GM20000 (cell line): Measurements from ENCODE around the gene PTEN.

Source experiments
- DNase-seq: peaks from one replicate; pipeline ENCODE4 v3.0.0; 2012; ENCODE audit warnings: low spot score
- TF ChIP-seq, protein P1 (sequence below): IDR thresholded peaks from 2 replicates; pipeline ENCODE4 v1.5.1; 2012; ENCODE audit warnings: mild to moderate bottlenecking, control low read depth; ENCODE audit errors: extremely low read depth, missing control alignments

PTEN gene

DNA sequence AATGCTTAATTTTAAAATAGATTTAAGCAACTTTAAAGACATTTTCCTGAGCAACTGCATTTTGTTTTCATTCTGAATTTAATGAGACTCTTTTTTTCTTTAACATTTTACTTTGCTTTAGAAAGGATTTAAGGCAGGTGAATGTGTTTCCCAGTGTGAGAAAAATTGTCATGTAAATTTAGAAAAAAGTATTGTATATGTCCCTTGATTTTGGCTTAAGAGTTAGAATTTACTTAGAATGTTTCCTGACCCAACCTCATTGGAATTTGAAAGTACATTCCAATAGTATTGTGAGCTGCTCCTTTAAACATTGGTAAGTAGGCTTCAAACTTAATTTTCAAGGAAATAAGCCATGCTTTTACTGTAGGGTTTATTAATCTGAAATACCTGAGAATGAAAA lies 110.2 kb downstream of the PTEN start:
- DNase-seq, result no peak
- TF ChIP-seq, protein P1, sequence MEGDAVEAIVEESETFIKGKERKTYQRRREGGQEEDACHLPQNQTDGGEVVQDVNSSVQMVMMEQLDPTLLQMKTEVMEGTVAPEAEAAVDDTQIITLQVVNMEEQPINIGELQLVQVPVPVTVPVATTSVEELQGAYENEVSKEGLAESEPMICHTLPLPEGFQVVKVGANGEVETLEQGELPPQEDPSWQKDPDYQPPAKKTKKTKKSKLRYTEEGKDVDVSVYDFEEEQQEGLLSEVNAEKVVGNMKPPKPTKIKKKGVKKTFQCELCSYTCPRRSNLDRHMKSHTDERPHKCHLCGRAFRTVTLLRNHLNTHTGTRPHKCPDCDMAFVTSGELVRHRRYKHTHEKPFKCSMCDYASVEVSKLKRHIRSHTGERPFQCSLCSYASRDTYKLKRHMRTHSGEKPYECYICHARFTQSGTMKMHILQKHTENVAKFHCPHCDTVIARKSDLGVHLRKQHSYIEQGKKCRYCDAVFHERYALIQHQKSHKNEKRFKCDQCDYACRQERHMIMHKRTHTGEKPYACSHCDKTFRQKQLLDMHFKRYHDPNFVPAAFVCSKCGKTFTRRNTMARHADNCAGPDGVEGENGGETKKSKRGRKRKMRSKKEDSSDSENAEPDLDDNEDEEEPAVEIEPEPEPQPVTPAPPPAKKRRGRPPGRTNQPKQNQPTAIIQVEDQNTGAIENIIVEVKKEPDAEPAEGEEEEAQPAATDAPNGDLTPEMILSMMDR, result no peak

DNA sequence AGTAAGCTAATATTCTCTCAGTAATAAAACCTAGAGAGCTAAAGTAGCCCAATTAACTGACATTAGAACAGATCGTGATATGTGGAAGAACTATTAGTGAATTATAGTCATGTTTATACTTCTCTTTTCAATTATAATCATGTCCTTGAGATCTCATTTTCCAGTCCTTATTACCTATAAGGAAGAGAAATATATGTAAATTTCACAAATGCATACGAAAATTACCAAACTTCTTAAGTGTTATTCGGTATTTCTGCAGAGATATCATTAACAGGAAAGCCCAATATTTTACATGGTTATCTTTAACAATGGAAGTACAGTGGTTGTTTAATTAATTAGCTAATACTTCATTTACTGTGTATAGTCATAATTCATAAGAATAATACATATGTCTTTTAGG lies 110.7 kb downstream of the PTEN start:
- no peak for DNase-seq
- TF ChIP-seq, protein P1, result no peak

DNA sequence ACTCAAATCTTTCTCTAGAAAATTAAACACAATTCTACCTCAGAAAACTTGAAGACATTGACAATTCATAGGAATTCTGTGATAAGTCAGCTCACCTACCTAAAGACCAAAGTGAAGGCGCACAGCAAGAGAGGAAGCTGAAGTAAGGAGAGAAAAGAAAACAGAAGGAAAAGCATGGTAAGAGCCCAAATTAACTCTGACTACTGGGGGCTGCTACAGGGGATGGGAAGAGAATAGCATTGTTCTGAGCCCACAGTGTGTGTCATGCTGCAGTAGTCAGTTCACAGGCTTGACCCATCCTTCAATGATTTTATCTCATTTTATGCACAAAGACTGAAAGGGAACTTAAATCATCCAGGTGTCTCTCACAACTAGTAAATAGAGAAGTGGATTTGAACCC lies 111.3 kb downstream of the PTEN start:
- TF ChIP-seq, protein P1, result no peak
- no peak for DNase-seq

DNA sequence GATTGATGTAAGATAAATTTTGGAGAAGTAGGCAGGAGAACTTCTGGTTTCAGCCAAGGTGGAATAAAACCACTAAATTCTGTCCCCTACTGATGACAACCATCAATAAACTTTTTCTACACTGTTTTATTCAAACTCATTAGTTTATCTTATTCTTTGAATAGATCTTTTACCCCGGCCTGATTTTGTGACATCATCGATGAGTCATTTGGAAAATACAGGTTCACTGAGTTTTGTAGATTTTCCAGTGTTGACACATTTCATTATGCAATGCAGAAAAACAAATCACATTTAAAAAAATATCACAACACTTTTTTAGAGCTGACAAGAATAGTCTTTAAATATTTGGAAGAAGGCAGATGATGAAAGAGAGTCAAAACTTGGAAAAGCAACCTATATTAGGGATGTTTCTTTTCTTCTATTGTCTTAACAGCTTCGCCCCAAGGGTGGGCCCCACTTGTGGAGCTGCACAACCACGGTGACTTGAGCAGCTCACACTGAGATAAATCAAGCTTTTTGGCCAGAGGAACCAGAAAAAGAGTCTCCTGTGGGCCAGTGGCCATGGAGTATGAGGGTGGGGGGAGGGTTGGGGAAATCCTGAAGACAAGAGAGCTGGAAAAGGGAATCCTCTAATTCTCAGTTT lies 112.8 kb downstream of the PTEN start:
- TF ChIP-seq, protein P1, result no peak
- no peak for DNase-seq

DNA sequence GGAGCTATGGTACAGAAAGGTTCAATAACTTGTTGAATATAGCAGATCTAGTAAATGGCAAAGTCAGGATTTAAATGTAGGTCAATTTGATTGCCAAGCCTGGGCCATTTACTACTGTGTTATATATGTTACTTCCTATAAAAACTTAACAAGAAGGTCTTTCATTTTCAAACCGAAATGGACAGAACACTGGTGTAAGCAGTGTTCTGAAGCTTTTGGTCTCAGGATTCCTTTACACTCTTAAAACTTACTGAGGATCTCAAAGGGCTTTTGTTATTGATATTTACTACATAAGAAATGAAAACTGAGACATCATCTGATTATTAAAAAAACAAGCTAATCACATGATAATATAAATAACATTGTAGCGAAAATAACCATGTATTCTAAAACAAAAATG lies 114.7 kb downstream of the PTEN start:
- TF ChIP-seq, protein P1, result no peak
- DNase-seq, result no peak

DNA sequence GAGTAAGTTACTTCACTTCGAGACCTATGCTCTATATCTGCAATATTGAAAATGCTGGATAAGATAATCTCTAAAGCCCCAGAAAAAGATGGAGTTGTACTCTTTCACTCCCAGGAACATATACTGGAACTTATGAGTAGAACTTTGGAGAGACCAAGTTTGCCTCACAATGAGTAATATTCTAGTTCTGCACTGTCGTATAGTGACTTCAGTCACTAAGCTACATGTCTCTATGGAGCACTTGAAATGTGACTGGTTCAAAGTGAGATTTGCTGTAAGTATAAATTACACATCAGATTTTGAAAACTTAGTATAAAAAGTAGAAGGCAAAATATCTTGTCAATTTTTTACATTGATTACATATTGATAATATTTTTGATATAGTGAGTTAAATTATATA lies 116.4 kb downstream of the PTEN start:
- TF ChIP-seq, protein P1, result no peak
- no peak for DNase-seq

DNA sequence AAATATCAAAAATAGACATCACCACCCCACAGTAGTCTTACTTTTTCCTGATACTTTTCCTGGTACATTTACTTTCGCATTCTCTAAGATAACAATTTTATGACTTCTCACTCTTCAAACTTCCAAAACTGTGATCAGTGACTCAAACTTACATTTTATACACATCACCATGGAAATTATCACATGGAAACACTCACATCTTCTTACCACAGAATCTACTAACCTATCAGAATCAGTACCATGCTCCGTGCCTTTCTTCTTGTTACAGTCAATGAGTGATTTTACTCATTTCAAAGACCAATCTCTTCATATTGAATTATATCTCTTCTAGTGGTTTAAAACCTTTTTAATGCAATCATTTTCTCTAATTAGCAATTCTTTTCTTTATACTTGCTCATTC lies 120.3 kb downstream of the PTEN start:
- DNase-seq, result no peak
- TF ChIP-seq, protein P1, result no peak
